ENCODE data around the gene GNAT2.

Gene GNAT2

GRCh38 chr1:109624201-109625010 lies 5.0 kb upstream of the GNAT2 start:
- Histone ChIP-seq H3K4me1 (ENCODE audit: control insufficient read depth in 1 of 2, insufficient read depth in 1 of 2, low read depth in 1 of 2, low read length in 1 of 2) (peaks cover 40 to 43% of the 10 kb centered on the region in 2 experiments), H3K27ac (peak overlapping the region; percentile 97), H3K27me3 (no peaks in the 10 kb centered on the region), H3K36me3 (peaks cover 48% of the 10 kb centered on the region), H3K9me3 (no peaks in the 10 kb centered on the region), H3K4me3 (ENCODE audit: low read depth in 1 of 2, low read length in 1 of 2) (peak overlapping the region; percentile 92 to 98)
- TF ChIP-seq, protein P1, sequence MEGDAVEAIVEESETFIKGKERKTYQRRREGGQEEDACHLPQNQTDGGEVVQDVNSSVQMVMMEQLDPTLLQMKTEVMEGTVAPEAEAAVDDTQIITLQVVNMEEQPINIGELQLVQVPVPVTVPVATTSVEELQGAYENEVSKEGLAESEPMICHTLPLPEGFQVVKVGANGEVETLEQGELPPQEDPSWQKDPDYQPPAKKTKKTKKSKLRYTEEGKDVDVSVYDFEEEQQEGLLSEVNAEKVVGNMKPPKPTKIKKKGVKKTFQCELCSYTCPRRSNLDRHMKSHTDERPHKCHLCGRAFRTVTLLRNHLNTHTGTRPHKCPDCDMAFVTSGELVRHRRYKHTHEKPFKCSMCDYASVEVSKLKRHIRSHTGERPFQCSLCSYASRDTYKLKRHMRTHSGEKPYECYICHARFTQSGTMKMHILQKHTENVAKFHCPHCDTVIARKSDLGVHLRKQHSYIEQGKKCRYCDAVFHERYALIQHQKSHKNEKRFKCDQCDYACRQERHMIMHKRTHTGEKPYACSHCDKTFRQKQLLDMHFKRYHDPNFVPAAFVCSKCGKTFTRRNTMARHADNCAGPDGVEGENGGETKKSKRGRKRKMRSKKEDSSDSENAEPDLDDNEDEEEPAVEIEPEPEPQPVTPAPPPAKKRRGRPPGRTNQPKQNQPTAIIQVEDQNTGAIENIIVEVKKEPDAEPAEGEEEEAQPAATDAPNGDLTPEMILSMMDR (IDR thresholded peaks at IDR 0.05) = no peak

GRCh38 chr1:109623601-109624161 lies 4.3 kb upstream of the GNAT2 start:
- TF ChIP-seq, protein P1 (IDR thresholded peaks at IDR 0.05) = no peak
- Histone ChIP-seq H3K9me3 (no peaks in the 10 kb centered on the region), H3K4me3 (ENCODE audit: low read depth in 1 of 2, low read length in 1 of 2) (peak overlapping the region; percentile 92 to 98), H3K4me1 (ENCODE audit: control insufficient read depth in 1 of 2, insufficient read depth in 1 of 2, low read depth in 1 of 2, low read length in 1 of 2) (peaks cover 47 to 50% of the 10 kb centered on the region in 2 experiments), H3K27ac (peak overlapping the region; percentile 97), H3K27me3 (no peaks in the 10 kb centered on the region), H3K36me3 (peaks cover 41% of the 10 kb centered on the region)

GRCh38 chr1:109622895-109623294 lies 3.5 kb upstream of the GNAT2 start:
- H3K36me3 ChIP-seq = peaks cover 33% of the 10 kb centered on the region
- H3K9me3 ChIP-seq = no peaks in the 10 kb centered on the region
- TF ChIP-seq, protein P1 (IDR thresholded peaks at IDR 0.05) = no peak
- H3K27ac ChIP-seq = peak overlapping the region; percentile 97
- peaks cover 55 to 58% of the 10 kb centered on the region in 2 experiments for H3K4me1 ChIP-seq (ENCODE audit: control insufficient read depth in 1 of 2, insufficient read depth in 1 of 2, low read depth in 1 of 2, low read length in 1 of 2)
- no peaks in the 10 kb centered on the region for H3K27me3 ChIP-seq
- H3K4me3 ChIP-seq (ENCODE audit: low read depth in 1 of 2, low read length in 1 of 2) = peak overlapping the region; percentile 92 to 98

DNA sequence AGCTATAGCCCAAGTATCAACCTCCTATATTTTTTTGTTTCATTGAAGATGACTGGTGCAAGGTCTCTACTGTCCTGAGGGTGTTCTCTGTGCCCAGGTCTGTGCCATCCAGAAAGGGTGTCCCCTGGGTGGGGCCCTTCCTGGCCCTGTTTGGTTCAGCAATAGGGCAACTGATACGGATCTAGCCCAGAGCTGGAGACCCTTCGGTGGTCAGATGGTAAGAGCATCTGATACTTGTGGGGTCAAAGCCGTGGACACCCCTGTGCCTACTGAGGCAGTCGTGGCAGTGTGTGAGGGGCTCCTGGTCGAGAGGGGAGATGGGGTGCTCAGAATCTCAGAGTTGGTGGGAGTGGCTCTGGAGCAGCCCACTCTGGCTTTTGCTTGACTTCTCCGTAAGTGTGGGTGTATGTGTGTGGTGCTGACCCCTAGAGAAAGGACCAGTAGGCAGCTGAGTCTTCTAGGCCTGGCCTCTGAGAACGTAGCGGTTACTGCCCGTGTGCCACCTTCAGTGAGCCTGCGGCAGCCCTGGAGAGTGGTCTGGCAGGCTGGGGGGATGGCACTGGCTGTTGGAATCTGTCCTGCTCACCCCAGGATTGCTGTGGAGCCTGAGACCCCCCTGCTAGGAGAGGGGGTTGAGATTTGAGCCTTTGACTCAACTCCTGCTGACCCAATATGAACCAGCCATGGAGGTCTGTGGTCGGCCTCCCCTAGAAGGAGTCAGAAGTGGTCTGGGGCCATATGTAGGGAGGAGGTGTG lies 2.9 kb upstream of the GNAT2 start:
- H3K4me1 ChIP-seq (ENCODE audit: control insufficient read depth in 1 of 2, insufficient read depth in 1 of 2, low read depth in 1 of 2, low read length in 1 of 2) = peaks cover 61 to 63% of the 10 kb centered on the region in 2 experiments
- H3K36me3 ChIP-seq = peaks cover 28% of the 10 kb centered on the region
- TF ChIP-seq, protein P1 (IDR thresholded peaks at IDR 0.05) = no peak
- H3K27ac ChIP-seq = peak overlapping the region; percentile 97
- H3K4me3 ChIP-seq (ENCODE audit: low read depth in 1 of 2, low read length in 1 of 2) = peak overlapping the region; percentile 92 to 98
- H3K9me3 ChIP-seq = no peaks in the 10 kb centered on the region
- no peaks in the 10 kb centered on the region for H3K27me3 ChIP-seq

GRCh38 chr1:109621379-109622136 lies 2.1 kb upstream of the GNAT2 start:
- Histone ChIP-seq H3K4me1 (ENCODE audit: control insufficient read depth in 1 of 2, insufficient read depth in 1 of 2, low read depth in 1 of 2, low read length in 1 of 2) (peaks cover 68 to 71% of the 10 kb centered on the region in 2 experiments), H3K9me3 (no peaks in the 10 kb centered on the region), H3K27me3 (no peaks in the 10 kb centered on the region), H3K4me3 (ENCODE audit: low read depth in 1 of 2, low read length in 1 of 2) (peak overlapping the region; percentile 92 to 98), H3K36me3 (peaks cover 20% of the 10 kb centered on the region), H3K27ac (peak overlapping the region; percentile 97)
- TF ChIP-seq, protein P1 (IDR thresholded peaks at IDR 0.05) = no peak
